ENCODE data around the gene SAXO2.
"Not testable (repeated sequence)": the region's sequence is repeated elsewhere in the genome, so short reads cannot be mapped to it uniquely, and the experiment has no call there.

The SAXO2 gene

DNA sequence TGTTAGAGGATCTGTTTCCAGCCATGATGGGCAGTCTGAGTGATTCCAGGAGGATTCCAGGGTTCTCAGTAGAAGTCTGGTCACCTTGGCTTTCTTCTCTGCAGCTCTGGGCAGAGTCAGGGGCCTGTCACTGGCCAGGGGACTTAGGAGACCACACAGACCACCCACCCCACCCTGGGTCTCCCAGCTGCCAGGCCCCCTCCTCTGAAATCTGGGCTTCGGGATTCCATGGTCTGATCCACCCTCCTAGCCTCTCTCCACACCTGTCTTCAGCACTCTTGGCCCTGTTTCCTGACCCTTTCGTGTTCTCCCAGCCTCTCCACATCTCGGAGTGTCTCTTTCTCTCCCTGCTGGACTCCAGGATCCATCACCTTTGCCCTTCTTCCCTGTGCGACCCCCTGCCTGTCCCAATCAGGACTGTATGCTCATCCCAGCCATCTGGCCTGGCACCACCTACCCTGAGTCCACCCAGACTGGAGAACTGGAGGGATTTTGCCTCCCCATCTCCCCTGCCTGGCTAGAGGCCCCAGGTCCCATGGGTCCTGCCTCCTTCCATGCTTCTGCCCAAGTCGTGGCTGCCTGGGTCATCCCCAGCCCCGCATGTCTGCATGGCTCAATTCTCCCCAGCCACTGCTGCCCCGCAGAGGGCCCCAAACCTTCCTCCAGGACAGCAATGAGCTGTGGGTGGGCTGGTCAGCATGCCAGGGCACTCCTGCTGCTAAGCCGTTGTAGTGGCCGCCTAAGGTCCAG is 52.3 kb downstream of the SAXO2 start:
- no peak for DNase-seq

DNA sequence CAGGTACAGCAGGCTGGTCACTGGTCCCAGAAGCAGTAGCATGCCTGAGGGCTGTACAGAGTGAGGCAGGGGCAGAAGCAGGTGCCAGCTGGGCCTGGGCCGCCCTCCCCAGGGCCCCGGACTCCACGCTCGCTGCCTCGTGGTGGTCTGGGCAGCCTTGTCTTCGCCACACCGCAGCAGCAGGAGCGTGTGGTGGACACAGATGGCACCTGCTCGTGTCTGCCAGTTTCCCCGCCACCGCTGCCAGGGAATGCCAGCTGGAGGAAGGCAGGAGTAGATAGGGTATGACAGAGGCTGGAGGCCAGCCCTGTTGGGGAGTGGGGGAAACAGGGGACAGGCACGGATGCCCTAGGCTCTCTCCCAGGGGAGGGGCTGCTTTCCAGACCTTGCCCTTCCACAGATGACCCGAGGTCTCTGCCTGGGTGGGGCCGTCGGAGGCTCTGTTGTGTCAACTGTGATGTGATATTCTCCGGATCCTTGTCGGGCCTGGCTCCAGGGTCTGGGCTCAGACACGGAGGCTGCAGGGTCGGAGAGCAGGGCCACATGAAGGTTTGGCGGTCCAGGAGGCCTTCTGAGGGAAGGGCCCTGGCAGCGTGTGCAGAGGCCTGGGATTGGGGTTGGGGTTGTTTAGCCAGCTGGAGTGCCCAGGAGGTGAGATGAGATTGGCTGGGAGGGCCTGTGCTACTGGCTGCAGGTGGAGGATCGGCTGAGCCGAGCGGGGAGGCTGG is 53.1 kb downstream of the SAXO2 start:
- no peak for DNase-seq

DNA sequence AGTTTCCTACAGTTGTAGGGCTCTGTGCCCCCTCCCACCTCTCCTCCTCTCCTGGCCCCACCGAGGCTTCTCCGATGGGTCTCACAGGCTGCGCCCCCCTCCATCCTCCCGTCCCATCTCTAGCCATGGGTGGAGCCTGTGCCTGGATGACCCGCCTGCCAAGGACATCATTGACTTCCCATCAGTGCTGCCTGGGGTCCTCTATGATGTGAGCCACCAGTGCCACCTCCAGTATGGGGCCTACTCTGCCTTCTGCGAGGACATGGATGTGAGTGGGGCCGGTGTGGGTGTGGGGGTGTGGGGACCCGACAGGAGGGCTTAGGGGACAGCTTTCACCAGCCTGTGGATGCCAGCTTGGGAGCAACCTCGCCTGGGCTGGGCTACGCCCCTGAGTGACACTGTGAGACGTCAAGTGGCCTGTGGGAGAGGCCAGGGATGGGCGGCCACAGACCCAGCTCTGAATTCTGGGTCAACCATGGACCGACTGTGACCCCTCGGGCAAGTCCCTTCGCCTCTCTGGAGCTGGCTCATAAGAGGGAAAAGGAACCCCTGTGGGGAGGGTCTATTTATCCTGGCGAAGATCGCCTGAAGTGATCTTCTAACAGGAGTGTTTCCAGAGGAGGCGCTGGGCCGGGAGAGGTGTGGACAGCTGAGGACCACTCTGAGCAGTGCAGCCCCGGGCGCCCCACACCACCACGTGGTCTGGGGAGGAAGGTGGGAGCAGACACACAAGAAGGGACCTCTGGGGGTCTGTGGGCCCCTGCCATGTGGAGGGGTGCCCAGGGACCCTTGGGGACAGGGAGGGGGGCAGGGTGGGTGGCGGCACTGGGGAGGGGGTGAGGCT is 53.9 kb downstream of the SAXO2 start:
- DNase-seq, result not testable (repeated sequence)

DNA sequence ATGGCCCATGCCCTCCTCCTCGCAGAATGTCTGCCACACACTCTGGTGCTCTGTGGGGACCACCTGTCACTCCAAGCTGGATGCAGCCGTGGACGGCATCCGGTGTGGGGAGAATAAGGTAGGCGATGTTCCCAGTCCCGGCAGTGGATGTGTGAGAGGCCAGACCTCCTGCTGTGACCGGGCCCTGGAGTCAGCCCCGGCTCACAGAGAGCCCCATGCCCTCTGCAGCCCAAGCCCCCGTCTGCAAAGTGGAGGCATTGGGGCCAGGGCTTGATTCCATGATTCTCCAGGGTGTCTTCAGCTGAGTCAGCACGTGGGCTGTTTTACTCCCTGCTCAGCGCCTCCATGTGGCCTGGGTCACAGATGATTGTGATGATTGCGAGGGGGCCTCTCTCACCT is 54.5 kb downstream of the SAXO2 start:
- no peak for DNase-seq

DNA sequence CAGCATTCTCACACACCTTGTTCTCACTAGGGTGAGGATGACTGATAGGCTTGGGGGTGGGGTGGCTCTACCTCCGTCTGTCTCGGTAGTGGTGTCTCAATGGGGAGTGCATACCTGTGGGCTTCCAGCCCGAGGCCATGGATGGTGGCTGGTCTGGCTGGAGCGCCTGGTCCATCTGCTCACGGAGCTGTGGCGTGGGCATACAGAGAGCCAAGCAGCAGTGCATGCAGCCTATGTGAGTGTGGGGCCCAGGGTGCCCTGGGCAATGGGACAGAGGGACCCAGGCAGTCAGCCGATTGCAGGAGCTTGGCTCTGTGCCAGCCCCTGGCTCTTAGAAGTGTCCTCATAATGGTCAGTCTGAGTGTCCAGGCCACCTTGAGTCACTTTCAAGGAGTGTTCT is 54.9 kb downstream of the SAXO2 start:
- not testable (repeated sequence) for DNase-seq

DNA sequence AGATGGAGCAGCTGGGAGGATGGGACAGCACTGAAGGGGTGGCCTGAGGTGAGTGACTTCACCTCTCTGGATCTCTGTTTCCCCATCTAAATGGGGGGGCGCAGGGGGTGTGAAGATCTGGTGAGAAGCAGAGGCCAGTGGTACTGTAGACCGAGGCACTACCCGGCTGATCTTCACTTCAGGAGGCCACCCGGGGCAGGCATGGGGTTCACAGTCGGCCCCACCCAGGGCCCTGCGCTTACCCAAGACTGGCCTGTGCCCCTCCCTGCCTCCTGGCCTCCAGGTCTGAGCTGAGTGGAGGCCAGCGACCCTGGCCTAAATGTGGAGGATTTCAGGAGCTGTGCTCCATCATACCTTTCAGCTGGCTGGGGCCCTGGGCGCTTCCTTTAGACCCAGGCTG is 55.7 kb downstream of the SAXO2 start:
- not testable (repeated sequence) for DNase-seq

DNA sequence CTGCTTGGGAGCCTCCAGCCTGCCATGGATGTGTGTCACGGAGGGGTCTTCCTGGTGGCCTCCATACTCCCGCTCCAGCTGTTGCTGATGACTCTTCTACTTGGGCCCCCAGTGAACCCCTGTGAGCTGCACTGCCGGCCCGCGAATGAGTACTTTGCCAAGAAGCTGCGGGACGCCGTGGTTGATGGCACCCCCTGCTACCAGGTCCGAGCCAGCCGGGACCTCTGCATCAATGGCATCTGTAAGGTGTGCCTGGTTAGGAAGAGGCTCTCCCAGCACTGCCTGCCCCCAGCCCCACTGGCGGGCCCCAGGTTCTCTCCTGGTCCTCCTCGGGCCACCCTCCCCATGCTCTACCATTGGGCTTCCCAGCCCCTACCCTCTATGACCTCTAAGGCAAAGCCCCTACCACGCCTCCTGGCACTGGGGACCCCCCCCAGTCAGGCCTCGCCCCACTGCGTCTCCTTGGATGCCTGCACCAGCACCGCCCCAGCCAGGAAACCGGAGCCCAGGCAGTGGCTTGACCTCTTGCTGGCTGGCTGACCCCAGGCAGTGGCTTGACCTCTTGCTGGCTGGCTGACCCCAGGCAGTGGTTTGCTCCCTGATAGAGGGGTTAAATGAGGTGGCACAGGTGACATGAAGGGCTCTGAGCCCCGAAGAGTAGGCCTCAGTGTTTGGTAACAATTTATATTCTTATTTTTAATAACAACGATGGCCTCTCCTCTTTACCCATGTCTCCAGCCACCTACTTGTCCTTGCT is 57.1 kb downstream of the SAXO2 start:
- not testable (repeated sequence) for DNase-seq

DNA sequence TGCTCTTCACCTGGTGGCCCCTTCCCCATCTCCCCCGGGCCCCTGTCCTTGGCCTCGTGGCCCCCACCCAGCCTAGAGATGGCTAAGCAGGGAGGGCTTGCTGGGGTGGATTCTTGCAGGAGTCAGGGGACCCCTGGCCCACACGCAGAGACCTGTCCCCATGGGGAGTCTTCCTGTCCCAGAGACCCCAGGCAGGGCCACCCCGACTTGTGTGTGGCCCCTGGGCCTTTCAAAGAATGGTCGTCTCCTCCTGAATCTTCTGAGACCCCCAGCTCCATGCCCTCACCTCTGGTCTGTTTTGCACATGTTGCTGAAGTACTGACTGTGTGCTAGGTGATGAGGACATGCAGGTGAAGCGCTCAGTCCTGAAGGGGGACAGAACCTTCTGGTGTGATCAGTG is 58.2 kb downstream of the SAXO2 start:
- not testable (repeated sequence) for DNase-seq

DNA sequence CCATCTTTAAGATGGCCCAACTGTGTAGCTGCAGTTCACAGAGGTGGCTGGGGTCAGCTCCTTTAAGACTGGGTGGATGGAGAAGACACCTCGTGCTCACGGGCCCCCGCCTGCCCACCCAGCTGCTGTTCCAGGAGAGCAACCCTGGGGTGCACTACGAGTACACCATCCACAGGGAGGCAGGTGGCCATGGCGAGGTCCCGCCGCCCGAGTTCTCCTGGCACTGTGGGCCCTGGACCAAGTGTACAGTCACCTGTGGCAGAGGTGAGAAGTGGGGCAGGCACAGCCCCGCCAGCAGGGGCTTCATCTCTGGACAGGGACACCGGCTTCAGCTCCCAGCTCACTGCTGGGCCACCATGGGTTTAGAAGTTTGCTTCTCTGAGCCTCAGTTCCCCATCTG is 59.9 kb downstream of the SAXO2 start:
- DNase-seq, result not testable (repeated sequence)

DNA sequence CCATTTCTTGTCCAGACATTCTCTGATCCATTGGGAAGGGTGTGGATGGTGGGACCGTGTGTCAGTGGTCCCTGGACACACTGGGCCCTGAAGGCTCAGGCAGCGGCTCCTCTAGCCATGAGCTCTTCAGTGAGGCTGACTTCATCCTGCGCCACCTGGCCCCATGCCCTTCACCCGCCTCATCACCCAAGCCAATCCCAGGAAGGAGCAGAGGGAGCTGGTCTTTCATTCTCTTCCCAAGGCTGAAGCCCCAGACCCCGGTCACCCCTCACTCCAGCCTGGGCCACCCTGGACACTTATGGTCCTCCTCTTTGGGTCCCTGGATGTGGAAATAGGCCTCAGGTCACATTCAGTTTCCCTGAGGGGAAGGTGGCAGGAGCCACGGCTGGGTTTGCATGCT is 62.2 kb downstream of the SAXO2 start:
- DNase-seq, result not testable (repeated sequence)

DNA sequence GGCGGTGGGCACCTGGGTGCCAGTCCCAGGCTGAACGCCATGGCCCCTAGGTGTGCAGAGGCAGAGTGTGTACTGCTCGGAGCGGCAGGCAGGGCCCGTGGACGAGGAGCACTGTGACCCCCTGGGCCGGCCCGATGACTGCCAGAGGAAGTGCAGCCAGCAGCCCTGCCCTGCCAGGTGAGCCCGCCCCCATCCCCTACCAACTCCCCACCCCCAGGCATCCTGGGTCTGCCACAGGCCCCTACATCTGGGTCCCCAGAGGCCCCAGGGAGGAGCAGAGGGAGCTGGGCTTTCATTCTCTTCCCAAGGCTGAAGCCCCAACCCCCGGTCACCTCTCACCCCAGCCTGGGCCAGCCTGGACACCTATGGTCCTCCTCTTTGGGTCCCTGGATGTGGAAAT is 63.0 kb downstream of the SAXO2 start:
- DNase-seq, result not testable (repeated sequence)

DNA sequence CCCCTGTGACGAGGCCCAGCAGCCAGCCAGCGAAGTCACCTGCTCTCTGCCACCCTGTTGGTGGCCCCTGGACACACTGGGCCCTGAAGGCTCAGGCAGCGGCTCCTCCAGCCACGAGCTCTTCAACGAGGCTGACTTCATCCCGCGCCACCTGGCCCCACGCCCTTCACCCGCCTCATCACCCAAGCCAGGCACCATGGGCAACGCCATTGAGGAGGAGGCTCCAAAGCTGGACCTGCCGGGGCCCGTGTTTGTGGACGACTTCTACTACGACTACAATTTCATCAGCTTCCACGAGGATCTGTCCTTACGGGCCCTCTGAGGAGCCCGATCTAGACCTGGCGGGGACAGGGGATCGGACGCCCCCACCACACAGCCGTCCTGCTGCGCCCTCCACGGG is 64.3 kb downstream of the SAXO2 start:
- DNase-seq, result not testable (repeated sequence)

DNA sequence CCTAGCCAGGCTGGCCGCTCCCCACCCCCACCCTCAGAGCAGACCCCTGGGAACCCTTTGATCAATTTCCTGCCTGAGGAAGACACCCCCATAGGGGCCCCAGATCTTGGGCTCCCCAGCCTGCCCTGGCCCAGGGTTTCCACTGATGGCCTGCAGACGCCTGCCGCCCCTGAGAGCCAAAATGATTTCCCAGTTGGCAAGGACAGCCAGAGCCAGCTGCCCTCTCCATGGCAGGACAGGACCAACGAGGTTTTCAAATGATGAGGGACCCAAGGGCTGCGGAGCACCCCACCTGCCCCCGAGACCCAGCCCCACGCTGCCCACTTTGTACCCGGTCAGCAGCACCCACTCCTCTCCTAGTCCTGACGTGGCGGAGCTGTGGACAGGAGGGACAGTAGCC is 64.8 kb downstream of the SAXO2 start:
- not testable (repeated sequence) for DNase-seq

DNA sequence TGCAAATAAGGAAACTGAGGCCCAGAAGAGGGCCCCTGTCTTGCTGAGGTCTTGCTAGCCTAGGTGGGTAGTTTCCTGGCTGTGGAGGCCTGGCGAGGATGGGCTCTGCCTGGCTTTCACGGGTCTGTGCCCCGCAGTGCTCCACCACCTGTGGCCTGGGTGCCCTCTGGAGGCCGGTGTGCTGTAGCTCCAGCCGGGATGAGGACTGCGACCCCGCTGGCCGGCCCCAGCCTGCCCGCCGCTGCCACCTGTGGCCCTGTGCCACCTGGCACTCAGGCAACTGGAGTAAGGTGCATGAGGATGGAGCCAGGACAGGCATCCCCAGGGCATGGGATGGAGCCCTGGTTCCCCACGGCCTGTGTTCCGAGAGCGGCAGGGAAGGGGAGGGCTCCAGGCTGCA is 66.4 kb downstream of the SAXO2 start:
- not testable (repeated sequence) for DNase-seq

DNA sequence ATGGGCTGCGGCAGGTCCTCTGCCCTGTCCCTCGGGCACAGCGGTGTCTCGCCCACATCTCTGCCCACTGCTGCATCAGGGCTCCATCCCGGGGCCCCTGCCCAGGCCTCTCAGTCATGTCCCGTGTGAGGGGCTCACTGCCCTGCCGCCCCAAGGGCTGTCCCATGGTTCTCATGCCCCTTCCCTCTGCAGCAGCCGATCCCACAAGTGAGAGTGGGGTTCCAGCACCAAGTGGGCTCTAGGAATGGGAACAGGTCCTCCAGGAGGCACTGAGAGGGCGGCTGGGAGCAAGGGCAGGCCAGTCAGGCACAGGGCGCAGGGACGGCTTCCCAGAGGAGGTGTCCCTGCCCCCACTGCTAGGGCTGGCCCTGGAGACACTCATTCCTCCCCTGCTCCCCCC is 68.3 kb downstream of the SAXO2 start:
- peak; percentile 38 for DNase-seq

DNA sequence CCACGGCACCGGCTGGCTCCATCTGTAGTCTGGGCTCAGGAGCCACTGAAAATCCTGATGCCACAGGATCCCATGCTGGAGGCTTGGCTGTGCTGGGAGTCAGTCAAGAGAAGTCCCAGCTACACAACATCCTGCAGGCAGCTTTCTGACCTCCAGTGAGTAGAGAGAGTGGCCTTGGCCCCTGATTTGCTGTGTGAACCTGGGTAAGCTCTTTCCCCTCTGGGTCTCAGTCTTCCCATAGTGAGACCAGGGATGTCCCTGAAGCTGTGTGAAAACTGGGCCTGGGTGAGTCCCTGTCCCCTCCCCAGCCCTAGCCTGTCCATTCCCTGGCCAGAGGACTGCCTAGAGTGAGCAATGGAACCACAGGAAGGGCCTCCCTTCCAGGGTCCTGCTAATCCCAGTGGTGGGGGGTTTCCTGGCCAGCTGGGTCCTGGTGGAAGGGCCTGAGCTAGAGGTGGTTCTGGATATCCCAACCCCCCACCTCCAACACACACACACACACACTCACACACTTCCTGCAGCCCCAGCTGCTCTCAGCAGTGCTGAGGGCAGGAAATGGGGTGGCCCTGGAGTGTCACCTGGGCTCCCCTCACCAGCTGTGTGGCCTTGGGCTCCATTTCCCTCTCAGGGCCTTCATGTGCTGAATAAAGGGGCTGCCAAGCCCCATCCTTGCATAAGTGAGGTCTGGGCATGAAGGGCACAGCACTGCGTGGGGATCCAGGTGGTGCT is 69.1 kb downstream of the SAXO2 start:
- DNase-seq, result peak; percentile 54

DNA sequence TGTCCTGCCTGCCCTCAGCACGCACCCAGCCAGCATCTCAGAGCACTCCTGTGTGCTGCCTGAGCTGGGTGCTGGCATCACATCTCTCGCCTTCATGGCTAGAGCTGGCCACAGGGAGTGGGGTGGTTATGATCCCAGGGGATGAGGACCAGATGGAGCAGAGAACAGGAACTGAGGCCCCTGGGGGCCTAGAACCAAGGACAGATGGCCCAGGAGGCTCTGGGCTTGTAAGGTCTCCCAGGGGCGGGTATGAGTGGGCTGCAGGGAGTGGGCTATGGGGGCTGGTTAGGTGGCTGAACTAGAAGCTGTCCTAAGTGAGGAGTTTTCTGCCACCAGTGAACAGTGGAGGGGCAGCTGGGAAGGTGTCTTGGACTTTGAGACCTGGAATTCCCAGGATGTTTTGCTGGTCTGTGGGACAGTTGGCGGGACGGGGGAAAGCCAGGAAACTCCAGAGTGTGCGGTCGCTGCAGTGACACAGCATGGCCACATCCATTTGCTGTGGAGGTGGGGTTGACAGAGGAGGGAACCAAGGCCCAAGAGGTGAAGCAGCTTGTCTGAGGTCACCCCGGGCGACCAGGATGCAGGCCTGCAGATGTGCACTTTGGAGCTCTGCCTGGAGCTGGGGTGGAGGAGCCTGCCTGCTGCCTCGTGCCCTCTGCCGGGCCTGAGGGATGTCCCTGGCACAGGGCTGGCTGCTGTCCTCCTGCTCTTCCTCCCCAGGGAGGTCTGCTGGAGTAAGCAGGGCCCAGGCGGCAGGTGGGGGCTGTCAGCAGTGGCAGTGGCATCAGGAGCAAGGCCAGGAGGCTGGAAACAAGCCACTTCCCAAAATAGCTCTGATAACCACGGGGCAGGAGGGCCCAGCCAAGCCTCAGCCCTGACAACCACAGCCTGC is 70.3 kb downstream of the SAXO2 start:
- DNase-seq, result peak; percentile 47

DNA sequence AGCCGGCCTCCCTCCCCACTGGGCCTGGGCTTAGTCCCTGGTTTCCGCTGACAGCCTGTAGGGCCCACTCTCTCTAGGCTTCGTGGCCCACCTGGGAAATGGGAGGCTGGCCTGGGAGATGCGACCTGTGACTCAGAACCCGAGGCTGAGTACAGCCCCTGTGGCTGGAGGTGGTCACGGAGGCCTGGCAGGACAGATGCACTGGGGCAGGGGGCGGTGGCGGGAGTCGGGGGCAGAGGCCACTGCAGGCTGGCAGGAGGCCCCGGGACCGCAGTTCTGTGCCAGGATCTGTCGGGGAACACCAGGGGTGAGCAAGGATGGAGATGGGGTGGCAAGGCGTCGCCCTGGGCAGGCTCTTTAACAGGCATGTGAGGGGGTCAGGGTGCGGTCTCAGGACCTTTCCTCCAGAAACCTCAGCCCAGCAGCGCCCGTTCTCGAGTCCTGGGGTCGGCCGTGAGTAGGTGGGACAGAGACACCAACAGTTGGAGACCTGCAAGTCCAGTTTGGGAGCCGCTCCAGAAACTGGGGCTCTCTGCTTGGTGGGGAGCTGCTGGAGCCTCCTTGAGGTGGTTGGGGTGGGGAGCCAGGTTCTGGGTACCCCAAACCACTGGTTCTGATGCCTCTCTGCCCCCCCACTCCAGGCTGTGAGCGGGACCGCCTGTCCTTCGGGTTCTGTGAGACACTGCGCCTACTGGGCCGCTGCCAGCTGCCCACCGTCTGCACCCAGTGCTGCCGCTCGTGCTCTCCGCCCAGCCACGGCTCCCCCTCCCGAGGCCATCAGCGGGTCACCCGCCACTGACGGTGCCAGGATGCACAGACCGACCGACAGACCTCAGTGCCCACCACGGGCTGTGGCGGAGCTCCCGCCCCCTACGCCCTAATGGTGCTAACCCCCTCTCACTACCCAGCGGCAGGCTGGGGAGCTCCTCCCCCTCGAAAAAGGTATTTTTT is 71.3 kb downstream of the SAXO2 start:
- peak; percentile 32 for DNase-seq

Data from activated CD8-positive, alpha-beta memory T cell treated with anti-CD3 and anti-CD28 coated beads for 24 hours (primary cell).